GM23338 (cell line): ENCODE measurements around the gene SLC6A8. TPM values are rescaled to one million over a fixed set of nuclear protein-coding genes. Genes with fewer than 3 reads are reported as not detected.
A peak's percentile ranks its signal among the peaks of the same experiment; 100 is the strongest.

Source experiments
- ATAC-seq: fragments of 200-7000 bp; cut with Tn5 transposase; 3 replicates; pipeline ENCODE4 v1.9.1; 2020
- DNase-seq: peaks from one replicate; pipeline ENCODE4 v3.0.0-alpha.2; 2015; ENCODE audit warnings: low spot score
- H2AFZ ChIP-seq: fragments of 200-600 bp; sonication (generic); 2 replicates; pipeline ENCODE4 v1.8.0; 2016; ENCODE audit warnings: antibody characterized with exemption, mild to moderate bottlenecking, moderate library complexity
- H3F3A ChIP-seq: fragments of 200-600 bp; sonication (generic); replicated peaks from 2 replicates; pipeline ENCODE4 v1.8.0; 2017; ENCODE audit warnings: antibody characterized with exemption, mixed run types, low read depth
- H3K27ac ChIP-seq: fragments of 200-600 bp; sonication (generic); 2 replicates; pipeline ENCODE4 v1.6.1; 2016; ENCODE audit warnings: low read depth
- H3K27me3 ChIP-seq: fragments of 200-600 bp; sonication (generic); 2 replicates; pipeline ENCODE4 v1.8.0; 2016; ENCODE audit warnings: mild to moderate bottlenecking, mixed run types, moderate library complexity; ENCODE audit not compliant: insufficient read depth
- H3K36me3 ChIP-seq: fragments of 200-600 bp; sonication (generic); 2 replicates; pipeline ENCODE4 v1.8.0; 2016; ENCODE audit warnings: mild to moderate bottlenecking; ENCODE audit not compliant: insufficient read depth
- H3K4me1 ChIP-seq: fragments of 200-600 bp; sonication (generic); 2 replicates; pipeline ENCODE4 v1.8.0; 2016; ENCODE audit warnings: mild to moderate bottlenecking, moderate library complexity; ENCODE audit not compliant: insufficient read depth
- H3K4me2 ChIP-seq: fragments of 200-600 bp; sonication (generic); 2 replicates; pipeline ENCODE4 v1.7.1; 2017; ENCODE audit warnings: mixed run types
- H3K4me3 ChIP-seq: fragments of 200-600 bp; sonication (generic); 2 replicates; pipeline ENCODE4 v1.6.1; 2016; ENCODE audit warnings: mixed run types
- H3K79me2 ChIP-seq: fragments of 200-600 bp; sonication (generic); replicated peaks from 2 replicates; pipeline ENCODE4 v1.8.0; 2017; ENCODE audit warnings: mild to moderate bottlenecking; ENCODE audit not compliant: insufficient read depth
- H3K9me2 ChIP-seq: fragments of 200-600 bp; sonication (generic); 2 replicates; pipeline ENCODE4 v1.8.0; 2017; ENCODE audit not compliant: insufficient read depth
- H4K20me1 ChIP-seq: fragments of 200-600 bp; sonication (generic); replicated peaks from 2 replicates; pipeline ENCODE4 v1.8.0; 2017; ENCODE audit warnings: mild to moderate bottlenecking; ENCODE audit not compliant: insufficient read depth
- H3K27ac Mint-ChIP-seq: 2 replicates; pipeline ENCODE4 v1.8.0; 2020; ENCODE audit warnings: inconsistent platforms, mild to moderate bottlenecking, moderate library complexity, mixed read lengths
- H3K27me3 Mint-ChIP-seq: 3 replicates; pipeline ENCODE4 v1.8.0; 2022; ENCODE audit warnings: low read depth, mild to moderate bottlenecking, moderate library complexity, mixed read lengths, inconsistent platforms; ENCODE audit not compliant: insufficient read depth, poor library complexity
- H3K36me3 Mint-ChIP-seq: 3 replicates; pipeline ENCODE4 v1.8.0; 2021; ENCODE audit warnings: low read depth, mild to moderate bottlenecking, inconsistent platforms, moderate library complexity, mixed read lengths
- H3K4me1 Mint-ChIP-seq: 3 replicates; pipeline ENCODE4 v1.8.0; 2020; ENCODE audit warnings: mild to moderate bottlenecking, inconsistent platforms, mixed read lengths
- H3K4me3 Mint-ChIP-seq: 3 replicates; pipeline ENCODE4 v1.8.0; 2021; ENCODE audit warnings: moderate library complexity, mild to moderate bottlenecking, inconsistent platforms, mixed read lengths
- H3K9me3 Mint-ChIP-seq: 3 replicates; pipeline ENCODE4 v1.8.0; 2020; ENCODE audit warnings: moderate library complexity, mild to moderate bottlenecking, inconsistent platforms, mixed read lengths
- CTCF ChIP-seq, 2 experiments: fragments of 200-600 bp in 1 of 2; sonication (generic) in 1 of 2; conservative IDR thresholded peaks; 2 replicates each; pipeline versions ENCODE4 v1.5.1 to v1.6.1; 2016 to 2017; ENCODE audit warnings: antibody characterized with exemption in 2 of 2, low read depth in 2 of 2, mild to moderate bottlenecking in 2 of 2, moderate library complexity in 1 of 2
- ETS1 ChIP-seq: IDR thresholded peaks from 2 replicates; pipeline ENCODE4 v1.6.1; 2016; ENCODE audit warnings: antibody characterized with exemption
- EZH2 ChIP-seq: fragments of 200-600 bp; sonication (generic); IDR thresholded peaks from one replicate; pipeline ENCODE4 v1.8.0; 2017; ENCODE audit warnings: antibody characterized with exemption, mild to moderate bottlenecking, low read depth; ENCODE audit not compliant: unreplicated experiment
- EZH2phosphoT487 ChIP-seq: fragments of 200-600 bp; sonication (generic); IDR thresholded peaks from one replicate; pipeline ENCODE4 v1.8.1; 2018; ENCODE audit warnings: antibody characterized with exemption; ENCODE audit not compliant: unreplicated experiment
- JUNB ChIP-seq: IDR thresholded peaks from one replicate; pipeline ENCODE4 v1.6.1; 2016; ENCODE audit warnings: antibody characterized with exemption; ENCODE audit not compliant: unreplicated experiment
- NANOG ChIP-seq: IDR thresholded peaks from 2 replicates; pipeline ENCODE4 v1.6.1; 2016; ENCODE audit warnings: antibody characterized with exemption, borderline replicate concordance
- POLR2AphosphoS5 ChIP-seq: IDR thresholded peaks from 2 replicates; pipeline ENCODE4 v1.6.1; 2016; ENCODE audit warnings: antibody characterized with exemption, low read depth
- ZNF114 ChIP-seq: fragments of 250-450 bp; sonication (Bioruptor Pico); IDR thresholded peaks from 2 replicates; pipeline ENCODE4 v1.5.0; 2020; ENCODE audit warnings: mild to moderate bottlenecking, moderate library complexity
- ZNF331 ChIP-seq: fragments of 250-450 bp; sonication (Bioruptor Pico); IDR thresholded peaks from 2 replicates; pipeline ENCODE4 v1.5.0; 2020; ENCODE audit warnings: low read depth, mild to moderate bottlenecking, moderate library complexity
- ZNF462 ChIP-seq: fragments of 250-450 bp; sonication (Bioruptor Pico); IDR thresholded peaks from 2 replicates; pipeline ENCODE4 v1.5.0; 2020; ENCODE audit warnings: mild to moderate bottlenecking, moderate library complexity
- polyA plus RNA-seq: library from polyadenylated mRNA; unstranded; fragments of >200 nt; fragmentation: Nextera tagmentation; extraction: Ambion mirVana; gene quantifications from 2 replicates; pipeline ENCODE4 v1.2.1, GENCODE V29; 2016
- total RNA-seq: library from RNA; depleted of rRNA; stranded (reverse); fragments of >200 nt; shearing (Covaris generic); gene quantifications from 2 replicates; pipeline ENCODE4 v1.2.3, GENCODE V29; 2014

SLC6A8 gene
- total and polyA plus RNA-seq, 2 experiments from 2014 or later = 19.5 to 68.6 TPM

- Mint-ChIP-seq H3K36me3 (peaks cover 11% of the 10 kb centered on the region; the same call in 2 of the 3 replicates), H3K27ac (no peak overlapping the region), H3K27me3 (no peaks in the 10 kb centered on the region), H3K9me3 (no peaks in the 10 kb centered on the region), H3K4me1 (peaks cover 19% of the 10 kb centered on the region), H3K4me3 (no peak overlapping the region)
- peaks cover 27% of the 10 kb centered on the region for H3K79me2 ChIP-seq
- H3K27ac ChIP-seq = no peak overlapping the region
- no peak for TF ChIP-seq ETS1
- no peak for TF ChIP-seq EZH2
- TF ChIP-seq EZH2phosphoT487 = no peak
- no peak for TF ChIP-seq ZNF114 (CRISPR knock-in tag)
- no peak for TF ChIP-seq JUNB
- no peak for DNase-seq
- H3F3A ChIP-seq = no peaks in the 10 kb centered on the region
- no peaks in the 10 kb centered on the region for H3K36me3 ChIP-seq
- H4K20me1 ChIP-seq = 0 out of 2 replicates have a peak, but pooled peaks cover 10% of the 10 kb centered on the region
- no peak overlapping the region for H2AFZ ChIP-seq
- H3K9me2 ChIP-seq = no peaks in the 10 kb centered on the region
- H3K27me3 ChIP-seq = no peaks in the 10 kb centered on the region
- no peak for ATAC-seq
- no peak overlapping the region for H3K4me2 ChIP-seq
- H3K4me3 ChIP-seq = no peak overlapping the region
- peaks cover 15% of the 10 kb centered on the region; the same call in 1 of the 2 replicates for H3K4me1 ChIP-seq
These were observed 38.1 kb downstream of the SLC6A8 start for GRCh38 chrX:153725832-153726285.

GRCh38 chrX:153726286-153727122, 38.8 kb downstream of the SLC6A8 start:
- Mint-ChIP-seq H3K9me3 (peaks cover under 1% of the 10 kb centered on the region; the same call in 1 of the 3 replicates), H3K36me3 (peaks cover 13% of the 10 kb centered on the region; the same call in 2 of the 3 replicates), H3K27me3 (no peaks in the 10 kb centered on the region), H3K4me1 (peaks cover 19% of the 10 kb centered on the region), H3K27ac (no peak overlapping the region), H3K4me3 (no peak overlapping the region)
- DNase-seq (peak; percentile 80), ATAC-seq (peak; percentile 52)
- H3K4me2 ChIP-seq = peak overlapping the region; percentile 38; the same call in 1 of the 2 replicates
- H3K36me3 ChIP-seq = no peaks in the 10 kb centered on the region
- H3K4me3 ChIP-seq = no peak overlapping the region
- peaks cover 15% of the 10 kb centered on the region; the same call in 1 of the 2 replicates for H3K4me1 ChIP-seq
- no peaks in the 10 kb centered on the region for H3K27me3 ChIP-seq
- no peak overlapping the region for H2AFZ ChIP-seq
- H3F3A ChIP-seq = no peaks in the 10 kb centered on the region
- H3K27ac ChIP-seq = 0 out of 2 replicates have a peak overlapping the region, but pooled peaks have one; percentile 3
- H3K9me2 ChIP-seq = no peaks in the 10 kb centered on the region
- 0 out of 2 replicates have a peak, but pooled peaks cover 10% of the 10 kb centered on the region for H4K20me1 ChIP-seq
- peaks cover 20% of the 10 kb centered on the region for H3K79me2 ChIP-seq
- TF ChIP-seq ZNF462 (CRISPR knock-in tag) (no peak), NANOG (no peak), CTCF (conservative IDR thresholded peaks at IDR 0.05; ENCODE audit: low read depth in 2 of 2) (no peak), ZNF331 (no peak), ZNF114 (CRISPR knock-in tag) (no peak), POLR2AphosphoS5 (no peak)
